KMS-11 (cell line): Measurements from ENCODE around the gene FHIT.

Experiments
- H2AFZ ChIP-seq: fragments of 200-600 bp; sonication (generic); 2 replicates; pipeline ENCODE4 v1.6.1; 2016; ENCODE audit warnings: antibody characterized with exemption, mixed run types, low read depth
- H3K27ac ChIP-seq: fragments of 200-600 bp; sonication (generic); 2 replicates; pipeline ENCODE4 v1.6.1; 2016; ENCODE audit warnings: mild to moderate bottlenecking, mixed run types
- H3K27me3 ChIP-seq: fragments of 200-600 bp; sonication (generic); 2 replicates; pipeline ENCODE4 v1.6.1; 2017; ENCODE audit warnings: mild to moderate bottlenecking, low read depth, mixed run types, moderate library complexity; ENCODE audit not compliant: insufficient read depth
- H3K36me3 ChIP-seq: fragments of 200-600 bp; sonication (generic); 2 replicates; pipeline ENCODE4 v1.6.1; 2017; ENCODE audit warnings: mild to moderate bottlenecking, mixed run types; ENCODE audit not compliant: insufficient read depth
- H3K4me1 ChIP-seq: fragments of 200-600 bp; sonication (generic); 2 replicates; pipeline ENCODE4 v1.6.1; 2016; ENCODE audit warnings: mild to moderate bottlenecking, low read depth, mixed run types; ENCODE audit not compliant: poor library complexity, severe bottlenecking
- H3K4me2 ChIP-seq: fragments of 200-600 bp; sonication (generic); 2 replicates; pipeline ENCODE4 v1.7.0; 2016; ENCODE audit warnings: mild to moderate bottlenecking, mixed run types
- H3K4me3 ChIP-seq: fragments of 200-600 bp; sonication (generic); IDR thresholded peaks from 2 replicates; pipeline ENCODE4 v1.6.1; 2017; ENCODE audit warnings: low read depth, low read length, mixed read lengths; ENCODE audit not compliant: insufficient read depth
- H3K79me2 ChIP-seq: fragments of 200-600 bp; sonication (generic); 2 replicates; pipeline ENCODE4 v1.6.1; 2016; ENCODE audit warnings: low read depth, mixed run types; ENCODE audit not compliant: insufficient read depth
- H3K9ac ChIP-seq: fragments of 200-600 bp; sonication (generic); 2 replicates; pipeline ENCODE4 v1.6.1; 2016; ENCODE audit warnings: mild to moderate bottlenecking, mixed run types
- H4K20me1 ChIP-seq: fragments of 200-600 bp; sonication (generic); 2 replicates; pipeline ENCODE4 v1.6.1; 2016; ENCODE audit warnings: mild to moderate bottlenecking, mixed run types; ENCODE audit not compliant: insufficient read depth
- CTCF ChIP-seq: fragments of 200-600 bp; sonication (generic); conservative IDR thresholded peaks from 2 replicates; pipeline ENCODE4 v1.6.1; 2017; ENCODE audit warnings: low read depth, mild to moderate bottlenecking, antibody characterized with exemption, low read length, moderate library complexity, mixed read lengths

The FHIT gene

GRCh38 chr3:59817511-59817910 is 1433.7 kb downstream of the FHIT start:
- no peak for TF ChIP-seq CTCF
- Histone ChIP-seq H3K27me3 (no peaks in the 10 kb centered on the region), H3K36me3 (no peaks in the 10 kb centered on the region), H3K9ac (no peak overlapping the region), H4K20me1 (no peaks in the 10 kb centered on the region), H2AFZ (no peak overlapping the region), H3K27ac (no peak overlapping the region), H3K79me2 (no peaks in the 10 kb centered on the region), H3K4me3 (no peak overlapping the region), H3K4me1 (no peaks in the 10 kb centered on the region), H3K4me2 (no peak overlapping the region)

- H3K4me2 ChIP-seq, result no peak overlapping the region
- H3K27me3 ChIP-seq, result no peaks in the 10 kb centered on the region
- no peaks in the 10 kb centered on the region for H4K20me1 ChIP-seq
- no peak for TF ChIP-seq CTCF
- no peak overlapping the region for H2AFZ ChIP-seq
- H3K79me2 ChIP-seq, result no peaks in the 10 kb centered on the region
- no peak overlapping the region for H3K4me3 ChIP-seq
- H3K36me3 ChIP-seq, result no peaks in the 10 kb centered on the region
- no peak overlapping the region for H3K9ac ChIP-seq
- no peaks in the 10 kb centered on the region for H3K4me1 ChIP-seq
- H3K27ac ChIP-seq, result no peak overlapping the region
Measured at GRCh38 chr3:59816312-59816711, 1434.9 kb downstream of the FHIT start.

- H3K79me2 ChIP-seq, result no peaks in the 10 kb centered on the region
- no peaks in the 10 kb centered on the region for H3K27me3 ChIP-seq
- no peaks in the 10 kb centered on the region for H4K20me1 ChIP-seq
- H2AFZ ChIP-seq, result no peak overlapping the region
- H3K27ac ChIP-seq, result no peak overlapping the region
- no peak overlapping the region for H3K4me3 ChIP-seq
- H3K4me2 ChIP-seq, result no peak overlapping the region
- no peaks in the 10 kb centered on the region for H3K36me3 ChIP-seq
- TF ChIP-seq CTCF, result no peak
- no peaks in the 10 kb centered on the region for H3K4me1 ChIP-seq
- no peak overlapping the region for H3K9ac ChIP-seq
Measured at GRCh38 chr3:59813148-59813538, 1438.1 kb downstream of the FHIT start.

GRCh38 chr3:59812237-59813147 is 1438.8 kb downstream of the FHIT start:
- Histone ChIP-seq H3K4me2 (no peak overlapping the region), H3K4me3 (no peak overlapping the region), H3K36me3 (no peaks in the 10 kb centered on the region), H4K20me1 (no peaks in the 10 kb centered on the region), H3K27me3 (no peaks in the 10 kb centered on the region), H3K4me1 (no peaks in the 10 kb centered on the region), H3K9ac (no peak overlapping the region), H3K79me2 (no peaks in the 10 kb centered on the region), H2AFZ (no peak overlapping the region), H3K27ac (no peak overlapping the region)
- no peak for TF ChIP-seq CTCF
